Subcutaneous adipose tissue (tissue), 4 donors: ENCODE measurements around the gene PPM1L. TPM values are rescaled to one million over a fixed set of nuclear protein-coding genes. Genes with fewer than 3 reads are reported as not detected.

Experiments used
- total RNA-seq, 4 donors: library from RNA; depleted of rRNA; stranded (reverse); fragments of >200 nt; gene quantifications; one replicate each; pipeline ENCODE4 v1.1.0, GENCODE V29; 2016
- TF ChIP-seq, protein P1 (sequence below): fragments of 450-650 bp; IDR thresholded peaks from one replicate; pipeline ENCODE4 v1.5.1; 2016; ENCODE audit warnings: low read depth, mild to moderate bottlenecking, control low read depth, antibody characterized with exemption, moderate library complexity

PPM1L gene
- total RNA-seq, 4 donors from 2014 or later = 41.1 to 101 (median 52.8) TPM

DNA sequence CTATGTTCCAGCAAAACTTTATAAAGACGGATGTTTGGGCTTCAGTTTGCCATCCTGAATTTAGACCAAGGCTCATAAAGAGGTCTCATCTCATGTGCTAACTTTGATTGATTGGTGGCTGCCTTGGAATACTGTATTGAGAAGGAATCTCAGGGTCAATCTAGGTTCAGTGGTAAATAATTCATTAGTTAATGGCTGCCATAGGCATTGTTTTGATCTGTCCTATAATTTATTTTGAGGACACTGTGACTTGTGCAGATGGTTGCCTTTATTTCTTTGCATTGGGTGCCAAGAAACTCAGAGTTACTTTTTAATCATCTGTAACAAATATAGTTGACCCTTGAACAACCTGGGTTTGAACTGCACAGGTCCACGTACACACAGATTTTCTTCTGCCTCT, 189.3 kb downstream of the PPM1L start:
- TF ChIP-seq, protein P1, sequence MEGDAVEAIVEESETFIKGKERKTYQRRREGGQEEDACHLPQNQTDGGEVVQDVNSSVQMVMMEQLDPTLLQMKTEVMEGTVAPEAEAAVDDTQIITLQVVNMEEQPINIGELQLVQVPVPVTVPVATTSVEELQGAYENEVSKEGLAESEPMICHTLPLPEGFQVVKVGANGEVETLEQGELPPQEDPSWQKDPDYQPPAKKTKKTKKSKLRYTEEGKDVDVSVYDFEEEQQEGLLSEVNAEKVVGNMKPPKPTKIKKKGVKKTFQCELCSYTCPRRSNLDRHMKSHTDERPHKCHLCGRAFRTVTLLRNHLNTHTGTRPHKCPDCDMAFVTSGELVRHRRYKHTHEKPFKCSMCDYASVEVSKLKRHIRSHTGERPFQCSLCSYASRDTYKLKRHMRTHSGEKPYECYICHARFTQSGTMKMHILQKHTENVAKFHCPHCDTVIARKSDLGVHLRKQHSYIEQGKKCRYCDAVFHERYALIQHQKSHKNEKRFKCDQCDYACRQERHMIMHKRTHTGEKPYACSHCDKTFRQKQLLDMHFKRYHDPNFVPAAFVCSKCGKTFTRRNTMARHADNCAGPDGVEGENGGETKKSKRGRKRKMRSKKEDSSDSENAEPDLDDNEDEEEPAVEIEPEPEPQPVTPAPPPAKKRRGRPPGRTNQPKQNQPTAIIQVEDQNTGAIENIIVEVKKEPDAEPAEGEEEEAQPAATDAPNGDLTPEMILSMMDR = no peak

GRCh38 chr3:160948273-160948672, 192.2 kb downstream of the PPM1L start:
- TF ChIP-seq, protein P1 = no peak

DNA sequence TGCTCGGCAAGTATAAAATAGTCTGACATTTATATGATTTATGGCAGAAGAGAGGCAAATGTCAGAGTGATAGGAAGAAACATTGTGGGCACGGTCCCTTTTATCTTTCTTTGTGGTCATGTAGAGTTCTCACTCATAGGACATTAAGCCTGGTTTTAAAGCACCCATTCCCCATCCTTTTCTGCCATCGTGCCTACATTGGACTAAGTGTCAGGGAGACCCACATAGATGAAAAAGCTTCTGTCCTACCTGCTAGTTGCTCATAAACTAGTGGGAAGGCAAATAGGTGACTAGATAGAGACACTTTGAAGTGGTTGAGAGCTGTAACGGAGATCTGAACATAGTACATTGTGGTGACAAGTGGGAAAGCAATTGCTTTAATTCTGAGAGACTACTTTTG, 193.4 kb downstream of the PPM1L start:
- TF ChIP-seq, protein P1 = no peak

GRCh38 chr3:160950542-160950941, 194.5 kb downstream of the PPM1L start:
- TF ChIP-seq, protein P1 = no peak

DNA sequence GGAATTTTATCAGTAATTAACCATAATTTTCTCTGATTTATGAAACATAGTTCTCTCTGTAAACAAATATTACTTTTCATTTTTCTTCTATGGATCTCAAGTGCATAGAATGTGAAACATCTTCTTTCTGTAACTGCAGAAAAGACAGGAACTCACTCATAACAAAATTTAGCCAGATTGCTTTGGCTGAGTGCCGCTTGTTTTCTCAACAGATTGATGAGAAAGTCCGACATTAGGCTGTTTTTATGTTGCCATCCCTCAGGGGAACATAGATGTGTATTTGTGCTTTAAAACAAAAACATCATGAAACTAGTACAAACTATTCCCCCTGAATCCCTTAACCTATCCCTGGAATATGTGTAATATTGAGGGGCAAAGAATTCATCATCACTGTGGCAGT, 194.9 kb downstream of the PPM1L start:
- TF ChIP-seq, protein P1 = no peak

DNA sequence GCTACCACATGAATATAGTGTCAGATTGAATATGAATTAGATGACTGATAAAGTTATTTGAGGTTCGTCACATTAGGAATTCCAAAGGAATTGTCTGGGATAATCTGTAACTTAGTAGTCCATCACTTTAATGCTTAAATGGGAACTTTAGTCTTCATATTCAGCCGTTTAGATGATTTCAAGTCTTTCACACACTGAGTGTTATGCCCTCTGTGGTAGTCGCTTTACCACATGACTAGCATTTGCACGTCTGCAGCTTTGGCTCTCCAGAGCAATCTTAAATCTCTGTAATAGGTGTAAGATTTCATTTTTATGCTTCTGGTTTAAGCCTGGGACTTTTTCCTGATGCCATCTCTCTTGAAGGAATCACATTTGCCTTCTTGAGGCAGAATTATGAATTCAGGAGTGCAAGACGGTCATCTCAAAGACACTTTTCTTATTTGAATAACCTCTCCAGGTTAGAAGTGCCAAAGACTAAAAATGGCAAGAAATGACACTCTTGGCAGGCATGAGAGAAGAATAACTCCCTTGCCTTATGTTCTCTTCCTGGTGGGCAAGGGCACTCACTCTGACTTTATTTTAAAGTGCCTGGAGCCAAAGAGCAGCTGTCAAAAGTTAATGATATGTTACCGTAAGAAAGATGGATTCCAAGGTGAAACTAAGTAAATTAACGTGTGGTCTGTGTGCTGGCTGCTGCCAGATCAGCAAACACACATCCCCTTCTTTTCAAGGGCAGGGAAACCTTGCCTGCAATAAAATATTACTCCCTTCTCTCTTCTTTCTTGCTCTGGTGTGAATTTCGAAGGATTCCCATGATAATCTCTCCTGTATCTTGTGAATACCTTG, 195.8 kb downstream of the PPM1L start:
- TF ChIP-seq, protein P1 = no peak

GRCh38 chr3:160953686-160954085, 197.7 kb downstream of the PPM1L start:
- TF ChIP-seq, protein P1 = no peak
